MG63 (cell line): ENCODE data around the gene KCNJ5. TPM values are rescaled to one million over a fixed set of nuclear protein-coding genes. Genes with fewer than 3 reads are reported as not detected.

Experiments
- DNase-seq: peaks from one replicate; pipeline ENCODE4 v3.0.0-alpha.2; 2020
- H3K27me3 ChIP-seq: fragments of 250-450 bp; sonication (Bioruptor Pico); 2 replicates; pipeline ENCODE4 v1.5.1; 2020; ENCODE audit warnings: mild to moderate bottlenecking, moderate library complexity
- H3K36me3 ChIP-seq: fragments of 250-450 bp; sonication (Bioruptor Pico); 2 replicates; pipeline ENCODE4 v1.5.1; 2020; ENCODE audit warnings: mild to moderate bottlenecking, moderate library complexity
- H3K4me3 ChIP-seq: fragments of 250-450 bp; sonication (Bioruptor Pico); 2 replicates; pipeline ENCODE4 v1.5.1; 2020; ENCODE audit warnings: mild to moderate bottlenecking, moderate library complexity
- H3K9me3 ChIP-seq: fragments of 250-450 bp; sonication (Bioruptor Pico); 2 replicates; pipeline ENCODE4 v1.5.1; 2020; ENCODE audit warnings: mild to moderate bottlenecking, moderate library complexity
- total RNA-seq: library from RNA; depleted of rRNA; stranded (reverse); fragments of >200 nt; shearing (Covaris generic); gene quantifications from 2 replicates; pipeline ENCODE4 v1.2.3, GENCODE V29; 2014; ENCODE audit warnings: low replicate concordance

The KCNJ5 gene
- total RNA-seq, 1 experiment from 2014 or later: not detected

DNA sequence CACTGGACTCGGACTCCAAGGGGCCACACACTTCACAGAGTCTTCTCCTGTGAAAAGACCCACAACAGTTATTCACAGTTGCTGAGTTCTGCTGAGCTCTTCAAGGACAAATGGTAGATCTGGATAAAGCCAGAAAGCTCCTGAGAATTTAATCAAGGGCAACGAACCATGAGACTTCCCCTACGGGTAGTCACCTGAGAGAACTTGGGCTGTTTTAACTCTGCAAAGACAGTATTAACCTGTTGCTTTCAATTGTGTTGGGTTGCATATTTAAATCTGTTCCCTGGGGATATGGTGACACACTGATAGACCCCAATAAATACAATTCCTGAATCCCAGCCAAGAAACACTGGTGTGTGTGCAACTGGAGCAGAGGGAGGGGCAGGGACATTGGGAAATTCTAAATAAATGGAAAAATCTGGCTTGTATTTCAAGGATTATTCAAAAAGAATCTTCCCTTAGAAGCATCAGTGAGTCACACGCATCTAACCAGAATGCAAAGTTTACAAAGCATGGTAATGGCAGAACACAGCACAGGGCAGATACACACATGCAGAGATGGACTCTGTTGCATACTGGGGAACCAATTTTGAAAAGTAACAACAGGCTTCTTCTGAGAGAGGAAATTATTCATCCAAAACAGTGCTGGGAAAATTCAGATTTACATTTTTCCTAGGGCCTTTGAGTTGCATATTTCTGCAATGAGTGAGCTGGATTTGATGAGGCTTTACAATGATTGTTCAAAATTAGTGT, 28.1 kb upstream of the KCNJ5 start:
- Histone ChIP-seq H3K36me3 (no peaks in the 10 kb centered on the region), H3K4me3 (no peak overlapping the region), H3K9me3 (no peaks in the 10 kb centered on the region), H3K27me3 (no peaks in the 10 kb centered on the region)
- no peak for DNase-seq

DNA sequence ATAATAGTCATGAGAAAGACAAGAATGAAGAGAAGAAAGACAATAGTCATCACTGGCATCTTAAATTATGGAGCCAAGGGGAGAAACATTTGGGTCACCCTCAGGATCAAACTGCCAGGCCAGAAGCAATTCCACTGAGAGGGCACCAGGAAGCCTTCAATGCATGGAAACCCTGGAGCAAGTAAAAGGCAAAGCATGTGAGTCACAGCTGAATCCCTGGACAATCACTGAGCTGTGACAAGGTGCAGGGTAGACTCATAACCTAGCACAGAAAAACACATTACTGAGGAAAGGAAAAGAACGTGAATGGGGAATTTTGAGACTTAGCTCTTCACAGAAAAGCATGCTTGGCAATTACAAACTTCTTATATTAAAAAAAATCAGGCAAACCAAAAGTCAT, 25.7 kb upstream of the KCNJ5 start:
- H3K27me3 ChIP-seq: no peaks in the 10 kb centered on the region
- DNase-seq: no peak
- no peaks in the 10 kb centered on the region for H3K9me3 ChIP-seq
- no peak overlapping the region for H3K4me3 ChIP-seq
- H3K36me3 ChIP-seq: no peaks in the 10 kb centered on the region

DNA sequence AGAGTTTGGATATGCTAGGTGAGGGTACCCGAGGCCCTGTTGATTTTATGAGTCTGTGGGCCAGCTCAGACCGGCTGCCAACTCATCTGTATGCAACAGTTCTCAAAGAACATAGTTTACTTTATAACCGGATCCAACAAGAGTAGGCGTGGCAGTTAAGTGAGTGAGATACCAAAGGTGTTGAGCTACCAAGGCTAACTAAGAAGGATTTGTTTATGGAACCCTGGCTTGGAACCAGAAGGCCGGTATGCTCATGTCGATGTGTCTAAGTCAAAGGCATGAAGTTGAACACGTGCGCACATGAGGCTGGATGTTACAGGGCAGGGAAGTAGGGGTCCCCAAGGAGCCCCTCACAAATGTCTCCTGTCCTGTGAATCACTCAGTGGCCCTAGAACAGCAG, 23.9 kb upstream of the KCNJ5 start, which contains the start of gene KCNJ1:
KCNJ1 (minus strand) TSS at position 20 of the 400 bp plus-strand sequence. CDS start 27,053 bp downstream, outside the sequence.
- Histone ChIP-seq H3K4me3 (no peak within 1 kb of the TSS), H3K36me3 (no peaks in the 10 kb centered on the region), H3K9me3 (no peaks in the 10 kb centered on the region), H3K27me3 (no peaks in the 10 kb centered on the region)
- DNase-seq: no peak

DNA sequence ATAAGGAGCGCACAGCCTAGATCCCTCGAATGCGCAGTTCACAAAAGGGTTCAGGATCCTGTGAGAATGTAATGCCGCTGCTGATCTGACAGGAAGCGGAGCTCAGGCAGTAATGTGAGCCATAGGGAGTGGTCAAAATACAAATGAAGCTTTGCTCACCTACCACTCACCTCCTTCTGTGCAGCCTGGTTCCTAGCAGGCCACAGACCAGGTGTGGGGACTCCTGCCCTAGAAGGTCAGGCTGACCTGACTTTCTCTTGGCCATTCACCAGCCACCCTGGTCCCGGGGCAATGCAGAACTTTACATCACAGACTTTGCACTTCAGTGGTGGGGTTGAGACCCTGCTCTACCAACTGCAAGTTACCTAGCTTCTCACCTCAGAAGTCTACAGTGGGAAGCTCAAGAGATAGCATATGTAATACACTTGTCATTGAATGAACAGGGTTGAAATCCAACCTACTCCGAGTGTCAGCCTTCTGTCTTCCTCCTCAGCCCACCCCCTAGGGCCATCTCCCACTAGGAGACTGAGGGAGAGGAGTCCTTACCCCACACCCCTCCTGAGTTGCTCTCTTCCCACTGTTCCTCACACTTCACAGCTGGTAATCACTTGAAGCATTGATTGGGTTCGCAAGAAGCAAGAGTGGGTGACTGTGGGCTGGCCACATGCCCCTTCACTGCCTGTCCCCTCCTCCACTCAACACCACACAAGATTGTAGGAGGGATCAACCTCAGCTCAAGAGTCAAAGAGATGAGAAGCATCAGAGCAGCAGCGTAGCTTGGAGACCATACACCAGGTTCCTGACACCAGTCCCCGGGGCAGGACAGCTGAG, 22.1 kb upstream of the KCNJ5 start:
- H3K36me3 ChIP-seq: no peaks in the 10 kb centered on the region
- H3K9me3 ChIP-seq: no peaks in the 10 kb centered on the region
- no peaks in the 10 kb centered on the region for H3K27me3 ChIP-seq
- no peak overlapping the region for H3K4me3 ChIP-seq
- DNase-seq: no peak

DNA sequence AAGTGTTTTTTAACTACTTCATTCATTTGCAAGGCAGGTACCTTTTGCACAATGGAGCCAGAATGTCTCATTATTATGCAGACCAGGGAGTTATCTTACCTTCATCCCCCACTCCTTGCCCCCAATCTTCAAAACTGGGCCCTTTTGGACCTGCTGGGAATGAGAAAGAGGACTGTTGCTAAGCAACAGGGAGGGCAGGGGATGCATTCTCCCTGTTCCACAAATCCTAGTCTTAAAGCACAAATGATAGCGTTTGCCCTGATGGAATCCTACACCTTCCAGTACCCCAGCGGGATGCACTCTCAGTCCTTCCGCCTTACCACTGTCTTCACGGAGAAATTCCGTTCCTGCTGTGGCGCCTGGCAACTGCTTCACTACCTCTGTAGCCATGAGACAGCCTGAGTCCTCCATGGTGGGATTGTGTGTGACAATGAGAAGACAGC, 20.0 kb upstream of the KCNJ5 start:
- Histone ChIP-seq H3K9me3 (no peaks in the 10 kb centered on the region), H3K27me3 (no peaks in the 10 kb centered on the region), H3K4me3 (no peak overlapping the region), H3K36me3 (no peaks in the 10 kb centered on the region)
- DNase-seq: no peak

DNA sequence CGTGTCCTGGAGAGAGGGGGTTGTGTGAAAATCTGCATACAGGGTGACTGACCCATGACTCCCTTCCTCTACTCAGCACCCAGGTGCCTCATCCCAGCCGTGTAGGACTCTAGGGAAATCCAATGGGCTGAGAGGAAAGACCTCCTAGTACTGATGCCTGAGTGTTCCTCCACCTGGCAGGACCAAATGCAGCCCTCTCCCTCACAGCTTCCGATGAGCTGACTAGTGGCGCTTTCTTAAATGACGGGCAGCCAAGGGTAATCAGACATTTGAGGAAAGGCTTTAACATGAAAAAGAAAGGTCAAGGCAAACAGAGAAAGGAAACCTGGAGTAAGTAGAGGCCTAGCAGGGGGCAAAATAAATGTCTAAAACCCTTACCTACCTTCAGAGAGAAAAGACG, 19.1 kb upstream of the KCNJ5 start:
- DNase-seq: no peak
- H3K27me3 ChIP-seq: no peaks in the 10 kb centered on the region
- no peaks in the 10 kb centered on the region for H3K9me3 ChIP-seq
- no peak overlapping the region for H3K4me3 ChIP-seq
- H3K36me3 ChIP-seq: no peaks in the 10 kb centered on the region

DNA sequence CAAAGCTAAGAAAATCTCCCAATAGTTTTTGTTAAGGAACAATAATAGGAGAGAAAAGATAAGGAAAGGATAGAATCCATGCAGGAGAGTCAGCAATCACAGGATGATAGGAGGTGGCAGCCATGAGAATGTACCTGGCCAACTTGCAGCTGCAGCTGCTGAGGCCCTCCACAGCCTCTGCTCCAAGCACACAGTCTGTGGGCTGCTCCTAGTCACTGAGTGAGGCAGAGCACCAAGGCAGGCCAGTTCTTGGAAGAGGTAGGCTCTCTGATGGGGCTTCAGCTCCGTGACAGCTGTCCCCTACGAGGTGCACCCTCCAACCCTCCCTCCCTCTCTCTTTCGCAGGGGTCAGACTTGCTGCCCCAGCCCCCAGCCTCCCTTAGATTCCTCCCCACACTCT, 18.6 kb upstream of the KCNJ5 start:
- no peak overlapping the region for H3K4me3 ChIP-seq
- H3K36me3 ChIP-seq: no peaks in the 10 kb centered on the region
- H3K27me3 ChIP-seq: no peaks in the 10 kb centered on the region
- DNase-seq: no peak
- H3K9me3 ChIP-seq: no peaks in the 10 kb centered on the region

DNA sequence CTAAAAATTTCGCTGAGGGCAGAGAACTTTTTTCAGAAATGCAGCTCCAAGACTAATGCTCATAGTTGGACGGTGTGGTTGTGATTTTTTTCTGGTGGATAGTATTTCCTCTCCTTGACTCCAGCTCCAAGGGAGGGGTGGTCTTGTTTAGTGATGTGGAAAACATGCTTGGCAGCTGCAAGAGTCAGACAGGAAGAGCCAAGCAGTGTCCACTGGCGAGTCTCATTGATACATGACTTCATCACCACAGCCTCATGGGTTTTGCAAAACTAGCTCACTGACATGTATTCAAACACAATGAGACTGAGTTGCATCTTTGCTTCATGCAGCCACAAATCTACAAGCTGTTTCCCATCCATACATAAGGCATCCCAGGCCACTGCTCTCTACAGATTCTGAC, 16.7 kb upstream of the KCNJ5 start:
- Histone ChIP-seq H3K9me3 (no peaks in the 10 kb centered on the region), H3K27me3 (no peaks in the 10 kb centered on the region), H3K36me3 (no peaks in the 10 kb centered on the region), H3K4me3 (no peak overlapping the region)
- peak; percentile 16 for DNase-seq

DNA sequence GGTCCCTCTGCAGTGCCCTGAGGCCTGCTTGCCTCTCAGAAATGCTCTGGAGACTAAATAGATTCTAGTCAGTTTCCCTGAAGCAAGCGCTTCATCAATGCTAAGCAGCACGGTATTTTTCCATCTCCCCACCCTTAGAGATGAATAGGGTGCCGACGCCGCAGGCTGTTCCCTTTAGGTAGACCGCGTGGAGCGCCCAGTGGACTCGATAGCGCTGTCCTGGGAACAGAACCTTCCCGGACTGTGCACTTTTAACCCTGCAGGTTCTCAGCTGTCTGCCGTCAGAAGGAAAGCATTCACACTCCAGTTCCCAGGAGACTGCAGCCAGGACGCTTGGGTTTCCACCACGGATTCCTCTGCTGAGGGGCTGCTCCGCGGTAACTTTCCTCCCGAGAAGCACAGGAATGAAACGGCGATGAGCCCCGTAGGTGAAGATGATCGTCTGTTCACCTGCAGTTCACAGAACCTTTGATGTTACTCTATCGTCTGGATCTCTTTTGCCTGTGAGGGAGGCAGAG, 15.0 kb upstream of the KCNJ5 start:
- H3K27me3 ChIP-seq: no peaks in the 10 kb centered on the region
- no peak for DNase-seq
- no peaks in the 10 kb centered on the region for H3K9me3 ChIP-seq
- H3K4me3 ChIP-seq: no peak overlapping the region
- H3K36me3 ChIP-seq: no peaks in the 10 kb centered on the region

DNA sequence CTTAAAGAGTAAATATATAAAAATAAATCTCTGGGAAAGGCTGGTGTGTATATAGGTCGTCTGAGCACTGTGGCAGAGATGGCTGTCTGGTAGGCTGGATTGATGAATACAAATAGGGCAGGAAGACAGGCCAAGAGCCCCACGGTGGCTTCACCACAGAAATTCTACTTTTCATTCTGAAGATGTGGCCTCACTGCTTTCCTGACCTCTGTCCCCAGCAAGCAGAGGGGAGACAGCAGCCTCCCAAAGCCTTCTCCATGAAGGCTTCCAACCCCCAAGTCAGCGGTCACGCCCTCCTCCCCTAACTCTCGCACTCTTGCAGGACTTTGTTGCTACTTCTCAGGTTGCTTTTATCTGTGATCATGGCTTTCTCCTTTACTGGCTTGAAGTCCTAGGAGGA, 13.4 kb upstream of the KCNJ5 start:
- DNase-seq: no peak
- H3K36me3 ChIP-seq: no peaks in the 10 kb centered on the region
- no peak overlapping the region for H3K4me3 ChIP-seq
- no peaks in the 10 kb centered on the region for H3K9me3 ChIP-seq
- peaks cover 2% of the 10 kb centered on the region for H3K27me3 ChIP-seq

DNA sequence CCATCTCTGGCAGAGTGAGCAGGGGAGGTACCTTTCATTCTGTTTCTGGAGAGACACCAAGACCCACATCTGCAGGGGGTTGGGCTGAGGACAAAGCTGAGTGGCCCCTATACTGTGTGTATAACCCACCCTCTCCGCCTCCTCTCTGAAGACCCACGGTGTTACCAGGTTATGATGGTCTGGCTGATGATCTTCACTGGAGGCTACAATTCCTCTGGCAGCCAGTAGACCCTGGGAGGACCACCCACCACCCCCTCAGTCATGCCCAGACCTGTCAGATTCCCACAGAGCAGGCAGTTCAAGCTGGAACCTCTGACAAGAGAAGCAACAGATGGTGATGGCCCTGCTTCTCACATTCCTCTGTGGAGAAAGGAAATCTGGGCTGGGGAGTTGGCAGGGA, 12.7 kb upstream of the KCNJ5 start:
- no peak for DNase-seq
- Histone ChIP-seq H3K36me3 (no peaks in the 10 kb centered on the region), H3K9me3 (no peaks in the 10 kb centered on the region), H3K4me3 (no peak overlapping the region), H3K27me3 (peaks cover 6% of the 10 kb centered on the region)

DNA sequence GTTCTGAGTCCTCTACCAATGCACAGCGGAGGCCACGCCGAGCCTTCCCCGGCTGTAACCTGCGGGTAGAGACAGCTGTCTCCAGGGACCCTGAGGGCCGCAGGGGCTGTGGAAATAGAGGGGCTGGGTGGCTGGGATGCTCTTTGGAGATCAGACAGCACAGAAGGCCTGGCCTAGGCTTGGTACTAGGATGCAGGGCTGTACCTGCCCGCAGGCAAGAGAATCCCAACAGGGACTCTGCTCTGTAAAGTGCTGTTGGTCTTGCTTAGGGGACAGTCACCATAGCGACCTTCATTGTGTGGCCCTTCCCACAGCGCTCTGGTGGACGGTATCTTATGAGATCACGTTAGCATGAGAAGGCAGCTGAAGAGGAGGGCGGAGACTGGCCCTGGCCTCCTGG, 11.3 kb upstream of the KCNJ5 start:
- peaks cover 8% of the 10 kb centered on the region for H3K27me3 ChIP-seq
- no peaks in the 10 kb centered on the region for H3K36me3 ChIP-seq
- H3K4me3 ChIP-seq: no peak overlapping the region
- DNase-seq: no peak
- H3K9me3 ChIP-seq: no peaks in the 10 kb centered on the region

DNA sequence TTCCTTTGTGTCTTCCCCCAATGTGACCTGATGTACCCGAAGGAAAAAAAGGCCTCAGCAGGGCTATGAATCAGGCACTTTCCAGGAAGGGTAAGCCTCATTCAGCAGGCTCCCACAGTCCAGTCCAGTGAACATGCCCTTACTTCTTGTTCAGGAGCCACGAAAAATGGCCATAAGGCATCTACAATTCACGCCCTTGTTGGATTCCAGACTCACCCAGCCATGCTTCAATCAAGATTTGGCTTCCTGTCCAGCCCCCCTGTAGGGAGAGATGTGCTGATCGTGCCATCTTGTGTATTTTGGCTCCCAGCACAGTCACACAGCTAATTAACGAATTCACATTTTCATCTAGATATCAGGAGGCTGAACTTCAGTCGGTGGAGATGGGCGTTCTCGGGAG, 9.9 kb upstream of the KCNJ5 start:
- Histone ChIP-seq H3K36me3 (no peaks in the 10 kb centered on the region), H3K9me3 (no peaks in the 10 kb centered on the region), H3K4me3 (no peak overlapping the region), H3K27me3 (peaks cover 8% of the 10 kb centered on the region)
- DNase-seq: no peak

DNA sequence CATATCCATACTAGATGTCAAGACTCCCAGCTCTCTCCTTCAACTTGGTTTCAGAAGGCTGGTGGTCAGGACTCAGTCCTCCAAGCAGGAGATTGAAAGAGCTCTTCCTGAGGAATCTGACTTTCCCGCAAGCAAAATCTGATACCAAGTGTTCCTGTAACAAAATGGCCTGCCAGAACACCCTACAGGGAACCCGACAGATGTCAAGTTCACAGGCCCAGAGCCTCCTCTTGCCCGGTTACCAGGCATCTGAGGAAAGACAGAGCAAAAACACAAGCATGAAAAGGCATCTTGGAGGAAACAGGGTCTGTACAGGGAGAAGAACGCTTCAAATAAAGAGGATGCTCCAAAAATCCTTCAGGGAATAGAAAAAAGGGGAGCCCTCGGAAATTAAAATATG, 8.7 kb upstream of the KCNJ5 start:
- Histone ChIP-seq H3K9me3 (no peaks in the 10 kb centered on the region), H3K27me3 (peaks cover 8% of the 10 kb centered on the region), H3K4me3 (no peak overlapping the region), H3K36me3 (no peaks in the 10 kb centered on the region)
- no peak for DNase-seq

DNA sequence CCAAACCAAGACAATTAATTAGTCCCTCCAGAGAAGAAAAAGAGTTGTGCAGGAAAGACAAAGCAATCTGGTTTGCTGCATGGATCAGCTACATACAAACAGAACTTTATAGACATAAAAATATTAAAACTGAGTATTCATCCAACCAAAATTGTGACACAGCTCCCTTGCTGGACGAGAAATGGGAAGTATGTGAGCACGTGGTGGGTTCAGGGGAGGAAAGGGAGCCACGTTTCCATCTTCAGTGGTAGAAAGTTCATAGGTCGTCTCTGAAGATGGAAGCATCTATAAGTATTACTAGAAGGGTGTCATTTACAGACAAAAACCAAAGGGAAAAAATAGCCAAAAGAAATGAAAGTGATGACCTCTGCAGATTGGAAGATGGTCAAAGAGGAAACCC, 7.1 kb upstream of the KCNJ5 start:
- Histone ChIP-seq H3K36me3 (no peaks in the 10 kb centered on the region), H3K9me3 (no peaks in the 10 kb centered on the region), H3K27me3 (peaks cover 10% of the 10 kb centered on the region), H3K4me3 (no peak overlapping the region)
- no peak for DNase-seq

DNA sequence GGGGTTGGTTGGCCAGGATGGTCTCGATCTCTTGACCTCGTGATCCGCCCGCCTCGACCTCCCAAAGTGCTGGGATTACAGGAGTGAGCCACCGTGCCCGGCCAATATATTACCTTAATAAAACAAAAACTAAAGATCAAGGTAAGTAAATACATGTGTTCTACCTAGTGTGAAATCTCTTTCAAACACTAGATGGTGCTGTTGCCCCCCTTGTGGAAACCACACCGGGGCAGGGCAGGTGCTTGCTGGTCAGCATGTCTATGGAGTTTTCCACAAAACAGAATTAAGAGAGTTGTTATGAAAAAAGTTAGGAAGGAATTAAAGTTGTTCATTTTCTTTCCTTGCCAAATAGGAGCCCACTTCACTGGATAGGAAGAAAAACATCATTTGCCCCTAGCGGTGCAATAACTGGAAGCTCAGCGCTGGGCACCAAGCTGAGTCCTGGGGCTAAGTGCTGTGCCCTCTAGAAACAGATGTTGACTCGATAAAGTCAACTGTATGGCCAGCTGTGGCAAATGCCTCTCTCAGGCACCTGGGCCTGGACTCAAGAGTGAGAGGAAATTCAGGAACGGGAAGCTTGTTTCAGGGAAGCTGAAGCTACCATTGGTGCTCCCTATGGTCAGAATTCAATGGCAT, 6.3 kb upstream of the KCNJ5 start:
- no peak for DNase-seq
- Histone ChIP-seq H3K9me3 (no peaks in the 10 kb centered on the region), H3K27me3 (peaks cover 11% of the 10 kb centered on the region), H3K36me3 (no peaks in the 10 kb centered on the region), H3K4me3 (no peak overlapping the region)

DNA sequence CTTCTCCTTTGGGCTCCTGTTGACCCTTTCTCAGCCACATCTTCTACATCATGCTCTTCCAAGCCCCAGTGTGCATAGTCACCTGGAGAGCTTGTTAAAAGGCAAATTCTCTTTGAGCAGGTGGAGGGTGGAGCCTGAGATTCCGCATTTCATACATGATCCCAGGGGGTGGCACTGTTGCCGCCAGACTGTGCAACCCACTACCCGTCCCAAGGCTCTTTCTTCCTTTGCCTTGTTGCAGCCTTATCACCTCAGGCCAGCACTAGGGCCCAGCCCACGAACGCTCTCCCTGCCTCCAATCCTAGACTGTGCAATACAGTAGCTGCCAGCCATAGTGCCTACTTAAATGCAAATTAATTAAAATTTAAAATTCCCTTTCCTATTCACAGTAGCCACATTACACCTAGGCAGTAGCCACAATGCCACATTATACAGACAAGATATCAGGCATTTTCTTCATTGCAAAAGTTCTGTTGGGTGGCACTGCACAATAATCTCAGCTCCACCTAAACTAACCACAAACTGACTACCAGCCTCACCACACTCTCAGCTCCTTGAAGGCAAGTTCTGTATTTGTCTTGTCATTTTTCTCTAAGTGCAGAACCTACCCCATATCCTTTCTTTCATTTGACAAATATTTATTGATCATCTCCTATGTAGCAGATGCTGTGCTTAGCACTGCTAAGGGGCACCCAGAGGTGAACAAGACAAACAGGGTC, 4.6 kb upstream of the KCNJ5 start:
- Histone ChIP-seq H3K9me3 (no peaks in the 10 kb centered on the region), H3K36me3 (no peaks in the 10 kb centered on the region), H3K4me3 (no peak overlapping the region), H3K27me3 (peaks cover 19% of the 10 kb centered on the region)
- DNase-seq: no peak
